ENCODE measurements around the gene EEF1A1.
A peak's percentile ranks its signal among the peaks of the same experiment; 100 is the strongest.
"Not testable (repeated sequence)": the region's sequence is repeated elsewhere in the genome, so short reads cannot be mapped to it uniquely, and the experiment has no call there.

EEF1A1 gene

GRCh38 chr6:73518982-73519881, 1.6 kb downstream of the EEF1A1 start:
- peak overlapping the region; percentile 76 for H3K27ac ChIP-seq (ENCODE audit: low read length, poor library complexity, severe bottlenecking)
- DNase-seq: peak; percentile 17
- H3K27me3 ChIP-seq (ENCODE audit: control insufficient read depth in 1 of 2, insufficient read depth in 1 of 2, low read length in 2 of 2); H3K79me1 ChIP-seq (replicated peaks; ENCODE audit: low read length, poor library complexity, severe bottlenecking); H2AK5ac ChIP-seq (ENCODE audit: low read length, severe bottlenecking); H4K8ac ChIP-seq (ENCODE audit: low read length); H2BK15ac ChIP-seq (ENCODE audit: low read depth, poor library complexity, severe bottlenecking); H3K18ac ChIP-seq (ENCODE audit: low read depth in 1 of 2, low read length in 2 of 2); H2AFZ ChIP-seq (ENCODE audit: low read depth, low read length); H4K91ac ChIP-seq (ENCODE audit: low read length); H2BK120ac ChIP-seq (ENCODE audit: low read depth, low read length); H2BK5ac ChIP-seq (ENCODE audit: low read depth, low read length, poor library complexity, severe bottlenecking); H2BK12ac ChIP-seq (ENCODE audit: low read length in 2 of 2); H3K23ac ChIP-seq (ENCODE audit: low read length in 2 of 2); H3K4me1 ChIP-seq (ENCODE audit: control insufficient read depth, insufficient read depth, low read depth, low read length); H3K9me3 ChIP-seq (ENCODE audit: control insufficient read depth, low read length); H3K4ac ChIP-seq (ENCODE audit: low read depth in 1 of 2, low read length in 2 of 2): not testable (repeated sequence)
- H3K4me2 ChIP-seq (ENCODE audit: low read length, poor library complexity, severe bottlenecking): peak overlapping the region; percentile 77
- H3K4me3 ChIP-seq (ENCODE audit: insufficient read depth in 1 of 2, low read depth in 1 of 2, low read length in 2 of 2): peak overlapping the region in 1 of 2 experiments; percentile 99
- WGBS: 7% methylated on average over 5 of the region's 8 CpGs
- H3K9ac ChIP-seq (ENCODE audit: low read length): peak overlapping the region; percentile 100
- peaks cover 24 to 55% of the 10 kb centered on the region in 2 experiments for H3K36me3 ChIP-seq (ENCODE audit: control insufficient read depth in 1 of 2, insufficient read depth in 2 of 2, low read depth in 1 of 2, low read length in 2 of 2)
- peak overlapping the region in 1 of 2 experiments; percentile 60 for H3K14ac ChIP-seq (ENCODE audit: low read length in 2 of 2)

- not testable (repeated sequence) for H2AFZ ChIP-seq (ENCODE audit: low read depth, low read length); H2AK5ac ChIP-seq (ENCODE audit: low read length, severe bottlenecking); H3K4ac ChIP-seq (ENCODE audit: low read depth in 1 of 2, low read length in 2 of 2); H4K8ac ChIP-seq (ENCODE audit: low read length); H3K4me1 ChIP-seq (ENCODE audit: control insufficient read depth, insufficient read depth, low read depth, low read length); H3K9me3 ChIP-seq (ENCODE audit: control insufficient read depth, low read length); H2BK5ac ChIP-seq (ENCODE audit: low read depth, low read length, poor library complexity, severe bottlenecking); H2BK120ac ChIP-seq (ENCODE audit: low read depth, low read length); H2BK15ac ChIP-seq (ENCODE audit: low read depth, poor library complexity, severe bottlenecking); H2BK12ac ChIP-seq (ENCODE audit: low read length in 2 of 2); H3K23ac ChIP-seq (ENCODE audit: low read length in 2 of 2); H4K91ac ChIP-seq (ENCODE audit: low read length); H3K27me3 ChIP-seq (ENCODE audit: control insufficient read depth in 1 of 2, insufficient read depth in 1 of 2, low read length in 2 of 2); H3K79me1 ChIP-seq (replicated peaks; ENCODE audit: low read length, poor library complexity, severe bottlenecking); H3K18ac ChIP-seq (ENCODE audit: low read depth in 1 of 2, low read length in 2 of 2)
- 16% methylated on average over 11 of the region's 19 CpGs for WGBS
- peak overlapping the region; percentile 77 for H3K4me2 ChIP-seq (ENCODE audit: low read length, poor library complexity, severe bottlenecking)
- peak overlapping the region; percentile 51 for H3K27ac ChIP-seq (ENCODE audit: low read length, poor library complexity, severe bottlenecking)
- peak overlapping the region in 1 of 2 experiments; percentile 20 for H3K14ac ChIP-seq (ENCODE audit: low read length in 2 of 2)
- peak overlapping the region in 1 of 2 experiments; percentile 99 for H3K4me3 ChIP-seq (ENCODE audit: insufficient read depth in 1 of 2, low read depth in 1 of 2, low read length in 2 of 2)
- peak overlapping the region; percentile 100 for H3K9ac ChIP-seq (ENCODE audit: low read length)
- peaks cover 26 to 55% of the 10 kb centered on the region in 2 experiments for H3K36me3 ChIP-seq (ENCODE audit: control insufficient read depth in 1 of 2, insufficient read depth in 2 of 2, low read depth in 1 of 2, low read length in 2 of 2)
- peak; percentile 15 for DNase-seq
These were observed 2.5 kb downstream of the EEF1A1 start for GRCh38 chr6:73518100-73518981.

GRCh38 chr6:73516514-73517489, 4.0 kb downstream of the EEF1A1 start:
- H3K27me3 ChIP-seq (ENCODE audit: control insufficient read depth in 1 of 2, insufficient read depth in 1 of 2, low read length in 2 of 2): no peaks in the 10 kb centered on the region
- peaks cover 26 to 55% of the 10 kb centered on the region in 2 experiments for H3K36me3 ChIP-seq (ENCODE audit: control insufficient read depth in 1 of 2, insufficient read depth in 2 of 2, low read depth in 1 of 2, low read length in 2 of 2)
- DNase-seq: peak; percentile 43
- H3K23ac ChIP-seq (ENCODE audit: low read length in 2 of 2): no peak overlapping the region
- H2BK12ac ChIP-seq (ENCODE audit: low read length in 2 of 2): no peak overlapping the region
- no peak overlapping the region for H4K91ac ChIP-seq (ENCODE audit: low read length)
- H4K8ac ChIP-seq (ENCODE audit: low read length): no peak overlapping the region
- peak overlapping the region; percentile 62 for H3K4me2 ChIP-seq (ENCODE audit: low read length, poor library complexity, severe bottlenecking)
- no peak overlapping the region for H3K14ac ChIP-seq (ENCODE audit: low read length in 2 of 2)
- H3K9ac ChIP-seq (ENCODE audit: low read length): peak overlapping the region; percentile 91
- H2BK120ac ChIP-seq (ENCODE audit: low read depth, low read length): no peak overlapping the region
- peak overlapping the region; percentile 42 for H3K27ac ChIP-seq (ENCODE audit: low read length, poor library complexity, severe bottlenecking)
- H3K18ac ChIP-seq (ENCODE audit: low read depth in 1 of 2, low read length in 2 of 2): no peak overlapping the region
- no peak overlapping the region for H2AFZ ChIP-seq (ENCODE audit: low read depth, low read length)
- H2AK5ac ChIP-seq (ENCODE audit: low read length, severe bottlenecking): no peak overlapping the region
- H3K79me1 ChIP-seq (replicated peaks; ENCODE audit: low read length, poor library complexity, severe bottlenecking): no peaks in the 10 kb centered on the region
- H3K4me1 ChIP-seq (ENCODE audit: control insufficient read depth, insufficient read depth, low read depth, low read length): no peaks in the 10 kb centered on the region
- no peaks in the 10 kb centered on the region for H3K9me3 ChIP-seq (ENCODE audit: control insufficient read depth, low read length)
- H3K4ac ChIP-seq (ENCODE audit: low read depth in 1 of 2, low read length in 2 of 2): no peak overlapping the region
- H2BK15ac ChIP-seq (ENCODE audit: low read depth, poor library complexity, severe bottlenecking): no peak overlapping the region
- H3K4me3 ChIP-seq (ENCODE audit: insufficient read depth in 1 of 2, low read depth in 1 of 2, low read length in 2 of 2): peak overlapping the region in 1 of 2 experiments; percentile 75
- no peak overlapping the region for H2BK5ac ChIP-seq (ENCODE audit: low read depth, low read length, poor library complexity, severe bottlenecking)
- 80% methylated on average over 4 of the region's 4 CpGs for WGBS
